ENCODE results near the gene PTPN12. TPM values are rescaled to one million over a fixed set of nuclear protein-coding genes. Genes with fewer than 3 reads are reported as not detected.

Gene PTPN12
- polyA plus RNA-seq, 1 donor from 2014 or later = 49.5 TPM

DNA sequence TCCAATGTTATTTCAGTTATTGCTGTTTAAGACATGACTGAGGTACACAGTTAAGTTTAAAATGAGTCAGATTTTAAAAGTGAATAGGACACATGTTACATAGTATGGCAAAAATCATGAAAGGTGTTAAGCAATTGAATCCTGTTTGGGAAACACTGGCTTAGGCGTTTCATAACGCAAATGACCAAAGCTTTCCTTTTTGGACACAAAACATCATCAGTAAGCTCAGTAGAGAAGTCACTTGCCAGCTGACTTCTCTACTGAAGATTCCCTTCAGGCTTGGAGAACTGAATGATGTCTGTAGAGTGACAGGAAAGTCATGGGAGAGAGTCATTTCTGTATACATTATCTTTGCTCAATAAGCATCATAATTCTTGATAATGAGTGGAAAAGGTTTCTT is 94.7 kb downstream of the PTPN12 start:
- peaks cover 14% of the 10 kb centered on the region for H3K36me3 ChIP-seq (ENCODE audit: insufficient read depth, low read length)
- H3K4me3 ChIP-seq (ENCODE audit: low read length) = no peak overlapping the region
- peaks cover 4% of the 10 kb centered on the region for H3K79me2 ChIP-seq (replicated peaks; ENCODE audit: insufficient read depth, low read length)
- no peak overlapping the region for H2AFZ ChIP-seq (ENCODE audit: low read depth, low read length)
- no peaks in the 10 kb centered on the region for H3F3A ChIP-seq (ENCODE audit: insufficient read depth, low read length, poor library complexity, severe bottlenecking)
- no peak overlapping the region for H3K4me2 ChIP-seq (ENCODE audit: low read length)
- no peak overlapping the region for H3K27ac ChIP-seq (ENCODE audit: low read length)
- H3K27me3 ChIP-seq (ENCODE audit: insufficient read depth, low read depth, low read length) = no peaks in the 10 kb centered on the region
- H3K9ac ChIP-seq (ENCODE audit: low read length) = no peak overlapping the region
- no peaks in the 10 kb centered on the region for H3K9me3 ChIP-seq (ENCODE audit: low read length)
- H3K9me2 ChIP-seq (ENCODE audit: insufficient read depth, low read length) = no peaks in the 10 kb centered on the region
- H4K20me1 ChIP-seq (ENCODE audit: insufficient read depth) = no peaks in the 10 kb centered on the region
- TF ChIP-seq POLR2AphosphoS5 (IDR thresholded peaks at IDR 0.05) (no peak), CTCF (IDR thresholded peaks at IDR 0.05; ENCODE audit: poor library complexity, severe bottlenecking) (no peak), MXI1 (conservative IDR thresholded peaks at IDR 0.05; ENCODE audit: poor library complexity, severe bottlenecking) (no peak), TAF1 (IDR thresholded peaks at IDR 0.05; ENCODE audit: low read depth) (no peak), EP300 (conservative IDR thresholded peaks at IDR 0.05; ENCODE audit: poor library complexity, severe bottlenecking) (no peak)
- TF ChIP-seq, protein P1, sequence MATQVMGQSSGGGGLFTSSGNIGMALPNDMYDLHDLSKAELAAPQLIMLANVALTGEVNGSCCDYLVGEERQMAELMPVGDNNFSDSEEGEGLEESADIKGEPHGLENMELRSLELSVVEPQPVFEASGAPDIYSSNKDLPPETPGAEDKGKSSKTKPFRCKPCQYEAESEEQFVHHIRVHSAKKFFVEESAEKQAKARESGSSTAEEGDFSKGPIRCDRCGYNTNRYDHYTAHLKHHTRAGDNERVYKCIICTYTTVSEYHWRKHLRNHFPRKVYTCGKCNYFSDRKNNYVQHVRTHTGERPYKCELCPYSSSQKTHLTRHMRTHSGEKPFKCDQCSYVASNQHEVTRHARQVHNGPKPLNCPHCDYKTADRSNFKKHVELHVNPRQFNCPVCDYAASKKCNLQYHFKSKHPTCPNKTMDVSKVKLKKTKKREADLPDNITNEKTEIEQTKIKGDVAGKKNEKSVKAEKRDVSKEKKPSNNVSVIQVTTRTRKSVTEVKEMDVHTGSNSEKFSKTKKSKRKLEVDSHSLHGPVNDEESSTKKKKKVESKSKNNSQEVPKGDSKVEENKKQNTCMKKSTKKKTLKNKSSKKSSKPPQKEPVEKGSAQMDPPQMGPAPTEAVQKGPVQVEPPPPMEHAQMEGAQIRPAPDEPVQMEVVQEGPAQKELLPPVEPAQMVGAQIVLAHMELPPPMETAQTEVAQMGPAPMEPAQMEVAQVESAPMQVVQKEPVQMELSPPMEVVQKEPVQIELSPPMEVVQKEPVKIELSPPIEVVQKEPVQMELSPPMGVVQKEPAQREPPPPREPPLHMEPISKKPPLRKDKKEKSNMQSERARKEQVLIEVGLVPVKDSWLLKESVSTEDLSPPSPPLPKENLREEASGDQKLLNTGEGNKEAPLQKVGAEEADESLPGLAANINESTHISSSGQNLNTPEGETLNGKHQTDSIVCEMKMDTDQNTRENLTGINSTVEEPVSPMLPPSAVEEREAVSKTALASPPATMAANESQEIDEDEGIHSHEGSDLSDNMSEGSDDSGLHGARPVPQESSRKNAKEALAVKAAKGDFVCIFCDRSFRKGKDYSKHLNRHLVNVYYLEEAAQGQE (IDR thresholded peaks at IDR 0.05; ENCODE audit: borderline replicate concordance) = no peak

- Histone ChIP-seq H3K9me2 (ENCODE audit: insufficient read depth, low read length) (no peaks in the 10 kb centered on the region), H4K20me1 (ENCODE audit: insufficient read depth) (no peaks in the 10 kb centered on the region), H3K4me3 (ENCODE audit: low read length) (no peak overlapping the region), H3K27ac (ENCODE audit: low read length) (no peak overlapping the region), H3F3A (ENCODE audit: insufficient read depth, low read length, poor library complexity, severe bottlenecking) (no peaks in the 10 kb centered on the region), H3K9ac (ENCODE audit: low read length) (no peak overlapping the region), H3K36me3 (ENCODE audit: insufficient read depth, low read length) (no peaks in the 10 kb centered on the region), H3K9me3 (ENCODE audit: low read length) (no peaks in the 10 kb centered on the region), H3K27me3 (ENCODE audit: insufficient read depth, low read depth, low read length) (no peaks in the 10 kb centered on the region), H3K79me2 (replicated peaks; ENCODE audit: insufficient read depth, low read length) (no peaks in the 10 kb centered on the region), H3K4me2 (ENCODE audit: low read length) (no peak overlapping the region), H2AFZ (ENCODE audit: low read depth, low read length) (no peak overlapping the region)
- TF ChIP-seq MXI1 (conservative IDR thresholded peaks at IDR 0.05; ENCODE audit: poor library complexity, severe bottlenecking) = no peak
- TF ChIP-seq EZH2 (IDR thresholded peaks at IDR 0.05; ENCODE audit: borderline replicate concordance, insufficient read depth, low read length, poor library complexity, severe bottlenecking) = no peak
- TF ChIP-seq POLR2AphosphoS5 (IDR thresholded peaks at IDR 0.05) = no peak
- TF ChIP-seq SMC3 (conservative IDR thresholded peaks at IDR 0.05; ENCODE audit: poor library complexity) = no peak
- TF ChIP-seq EP300 (conservative IDR thresholded peaks at IDR 0.05; ENCODE audit: poor library complexity, severe bottlenecking) = no peak
These were observed 107.7 kb downstream of the PTPN12 start for GRCh38 chr7:77644774-77645173.

Data from neural cell (in vitro differentiated cells).